GM21367 (cell line): ENCODE results near the gene CFAP20DC.
"Not testable (repeated sequence)": the region's sequence is repeated elsewhere in the genome, so short reads cannot be mapped to it uniquely, and the experiment has no call there.

Experiments used
- ATAC-seq: cut with Tn5 transposase; IDR thresholded peaks from one replicate; pipeline ENCODE4 v1.9.1; 2021; ENCODE audit not compliant: unreplicated experiment

Gene CFAP20DC

GRCh38 chr3:58874795-58875194 is 175.0 kb downstream of the CFAP20DC start:
- ATAC-seq = peak; percentile 64

- peak; percentile 68 for ATAC-seq
These were observed 175.5 kb downstream of the CFAP20DC start for GRCh38 chr3:58874248-58874741.

DNA sequence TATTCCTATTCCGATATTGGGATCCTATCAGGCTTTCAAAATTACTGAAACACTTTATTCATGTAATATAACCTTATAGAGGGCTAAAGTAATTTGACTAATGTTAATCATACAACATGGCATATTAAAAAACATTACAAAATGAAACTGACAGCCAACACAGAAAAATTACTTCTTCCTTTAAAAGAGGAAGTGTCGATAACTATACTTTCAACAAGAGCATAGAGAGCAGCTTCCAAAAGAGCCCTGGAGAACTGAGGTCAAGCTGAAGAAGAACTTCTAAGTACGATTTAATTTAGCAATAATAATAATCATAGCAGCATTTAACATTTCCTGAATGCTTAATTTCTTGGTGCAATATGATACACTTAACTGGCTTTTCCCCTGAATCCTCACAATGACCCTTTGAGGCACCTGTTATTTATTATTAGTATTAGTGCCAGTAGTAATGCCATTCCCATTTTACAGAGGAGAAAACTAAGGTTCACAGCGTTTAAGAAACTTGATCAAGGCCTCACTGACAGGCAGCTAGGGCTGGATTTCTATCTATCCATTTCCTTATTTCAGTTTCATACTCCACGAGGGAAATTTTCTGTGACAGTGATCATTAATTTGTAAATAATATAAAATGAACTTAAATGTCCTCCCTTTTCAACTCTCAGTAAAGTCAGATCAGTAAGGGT is 181.6 kb downstream of the CFAP20DC start:
- ATAC-seq = no peak

DNA sequence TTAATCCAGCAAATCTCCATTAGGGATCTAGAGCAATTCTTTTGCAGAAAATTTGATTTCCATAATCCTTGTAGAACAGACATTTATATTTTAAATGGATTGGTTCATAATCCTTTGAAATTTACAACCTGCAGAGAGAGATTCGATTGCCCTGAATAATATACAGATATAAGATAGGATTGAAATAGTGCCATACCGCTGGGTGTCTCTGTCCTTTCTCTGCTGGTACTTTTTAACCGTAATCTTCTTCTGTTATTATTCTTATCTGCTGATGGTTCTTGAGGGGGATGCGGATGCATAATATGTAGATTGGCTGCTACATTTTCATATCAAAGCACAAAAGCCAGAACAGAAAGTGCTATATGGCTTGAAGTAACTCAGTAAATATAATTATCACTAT is 182.2 kb downstream of the CFAP20DC start:
- ATAC-seq = no peak

DNA sequence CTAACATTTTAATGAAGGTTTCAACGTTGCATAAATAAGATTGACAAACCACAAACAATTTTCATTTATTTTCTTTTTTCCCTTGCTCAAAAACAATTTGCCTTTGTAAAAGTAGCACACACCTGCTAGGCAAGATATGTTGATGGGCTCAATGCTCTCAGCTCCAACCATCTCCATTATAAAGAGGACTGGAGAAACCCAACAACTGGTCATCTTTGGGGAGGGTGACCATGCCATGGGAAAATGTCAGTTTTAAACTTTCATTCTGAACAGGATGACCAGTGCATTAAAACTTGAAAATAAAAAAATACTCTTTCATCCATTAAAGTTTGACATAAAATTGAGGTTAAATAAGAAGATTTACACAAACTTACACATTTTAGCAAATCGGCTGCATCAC is 183.7 kb downstream of the CFAP20DC start:
- no peak for ATAC-seq

- no peak for ATAC-seq
These were observed 185.3 kb downstream of the CFAP20DC start for GRCh38 chr3:58864480-58864879.

- ATAC-seq = no peak
These were observed 186.6 kb downstream of the CFAP20DC start for GRCh38 chr3:58863206-58863605.

GRCh38 chr3:58861551-58861950 is 188.3 kb downstream of the CFAP20DC start:
- no peak for ATAC-seq

- no peak for ATAC-seq
These were observed 191.7 kb downstream of the CFAP20DC start for GRCh38 chr3:58858126-58858525.

GRCh38 chr3:58857402-58857801 is 192.4 kb downstream of the CFAP20DC start:
- no peak for ATAC-seq

DNA sequence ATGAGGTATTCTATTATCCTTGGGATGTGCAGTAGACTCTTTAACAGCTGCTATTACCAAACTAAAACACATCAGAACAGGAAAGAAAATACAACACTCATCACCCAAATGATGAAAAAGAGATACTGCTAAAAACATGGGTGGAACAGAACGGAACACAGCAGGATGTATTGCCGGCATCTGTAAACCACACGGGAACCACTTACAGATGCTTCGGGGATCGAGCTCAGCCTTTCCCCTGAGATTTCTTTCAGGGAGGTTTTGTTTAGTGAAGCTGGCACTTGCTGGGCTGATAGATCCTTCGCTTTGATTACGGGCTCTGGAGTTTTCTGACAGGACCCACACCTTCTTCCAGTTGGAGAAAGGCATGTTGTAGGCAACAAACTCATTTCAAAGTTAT is 201.0 kb downstream of the CFAP20DC start:
- no peak for ATAC-seq

DNA sequence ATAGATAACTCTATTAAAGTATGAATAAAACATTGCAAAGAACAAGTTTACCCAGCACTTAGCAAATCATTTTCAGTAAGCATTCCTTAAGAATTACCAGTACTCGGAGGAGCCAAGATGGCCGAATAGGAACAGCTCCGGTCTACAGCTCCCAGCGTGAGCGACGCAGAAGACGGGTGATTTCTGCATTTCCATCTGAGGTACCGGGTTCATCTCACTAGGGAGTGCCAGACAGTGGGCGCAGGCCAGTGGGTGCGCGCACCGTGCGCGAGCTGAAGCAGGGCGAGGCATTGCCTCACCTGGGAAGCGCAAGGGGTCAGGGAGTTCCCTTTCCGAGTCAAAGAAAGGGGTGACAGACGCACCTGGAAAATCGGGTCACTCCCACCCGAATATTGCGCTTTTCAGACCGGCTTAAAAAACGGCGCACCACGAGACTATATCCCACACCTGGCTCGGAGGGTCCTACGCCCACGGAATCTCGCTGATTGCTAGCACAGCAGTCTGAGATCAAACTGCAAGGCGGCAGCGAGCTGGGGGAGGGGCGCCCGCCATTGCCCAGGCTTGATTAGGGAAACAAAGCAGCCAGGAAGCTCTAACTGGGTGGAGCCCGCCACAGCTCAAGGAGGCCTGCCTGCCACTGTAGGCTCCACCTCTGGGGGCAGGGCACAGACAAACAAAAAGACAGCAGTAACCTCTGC is 207.6 kb downstream of the CFAP20DC start:
- not testable (repeated sequence) for ATAC-seq

DNA sequence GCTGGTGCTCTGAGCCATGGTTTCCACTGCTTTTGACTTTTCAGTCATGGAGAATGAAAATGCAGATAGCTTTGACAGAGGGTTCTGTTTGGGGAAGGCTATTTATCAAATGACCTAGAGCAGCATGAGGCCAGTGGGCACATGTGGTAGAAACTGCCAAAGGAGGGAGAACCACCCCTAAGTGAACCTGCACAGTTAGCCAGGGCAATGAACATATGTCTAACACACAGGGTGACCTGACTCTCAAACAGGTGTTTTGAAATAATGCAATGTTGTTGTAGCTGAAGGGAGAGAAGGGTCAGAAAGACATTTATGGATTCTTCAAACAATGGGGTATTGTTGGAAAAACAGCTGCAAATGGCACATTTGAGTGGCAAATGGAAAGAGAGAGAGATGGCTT is 208.9 kb downstream of the CFAP20DC start:
- ATAC-seq = no peak

GRCh38 chr3:58839964-58840363 is 209.9 kb downstream of the CFAP20DC start:
- no peak for ATAC-seq

DNA sequence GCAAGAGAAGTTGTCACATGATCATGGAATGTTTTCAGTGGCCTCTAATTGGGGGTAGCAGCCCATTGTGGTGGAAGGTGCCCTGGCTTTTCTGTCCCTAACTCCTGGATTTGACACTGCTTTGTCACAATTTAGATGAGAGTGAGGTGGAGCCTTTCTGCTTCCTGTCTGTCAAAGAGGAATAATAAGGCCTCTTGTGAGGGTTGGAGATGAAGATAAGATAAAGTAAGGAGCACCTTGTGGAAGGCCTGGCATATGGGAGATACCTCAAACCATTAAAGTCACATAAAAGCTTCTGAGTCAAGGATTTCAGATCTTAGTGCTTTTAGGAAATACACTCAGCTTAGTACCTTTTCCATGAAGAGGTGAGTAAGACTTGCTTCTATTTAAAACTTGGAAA is 210.6 kb downstream of the CFAP20DC start:
- ATAC-seq = no peak

GRCh38 chr3:58837856-58838255 is 212.0 kb downstream of the CFAP20DC start:
- ATAC-seq = no peak

DNA sequence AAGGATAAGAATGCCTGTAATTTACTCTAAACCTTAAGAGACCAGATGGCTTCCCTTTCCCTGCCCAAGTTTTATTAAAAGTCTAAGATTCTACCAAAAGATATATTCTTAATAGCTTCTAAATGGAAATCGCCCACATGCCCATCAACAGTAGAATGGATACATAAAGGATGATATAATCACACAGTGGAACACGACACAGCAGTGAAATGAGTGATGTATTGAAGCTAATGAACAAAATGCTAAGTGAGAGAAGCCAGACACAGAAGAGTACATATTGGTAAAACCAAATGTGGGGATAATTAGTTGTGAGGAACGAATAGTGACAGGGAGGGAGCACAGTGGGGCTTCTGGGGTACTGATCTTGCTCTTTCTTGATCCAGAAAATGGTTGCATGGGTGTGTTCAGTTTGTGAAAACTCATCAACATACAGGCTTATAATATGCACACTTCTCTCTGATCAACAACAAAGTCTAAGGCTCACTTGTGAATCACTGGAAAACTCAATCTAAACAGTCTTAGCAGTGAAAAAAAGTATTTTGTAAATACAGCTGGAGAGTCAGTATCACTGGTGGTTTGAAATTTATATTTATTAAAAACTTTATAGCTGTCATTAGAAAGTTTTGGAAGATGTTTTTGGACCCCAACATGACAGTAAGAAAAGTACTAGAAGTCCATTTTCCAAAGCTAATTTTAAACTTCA is 212.5 kb downstream of the CFAP20DC start:
- no peak for ATAC-seq

GRCh38 chr3:58835086-58835485 is 214.7 kb downstream of the CFAP20DC start:
- ATAC-seq = no peak

DNA sequence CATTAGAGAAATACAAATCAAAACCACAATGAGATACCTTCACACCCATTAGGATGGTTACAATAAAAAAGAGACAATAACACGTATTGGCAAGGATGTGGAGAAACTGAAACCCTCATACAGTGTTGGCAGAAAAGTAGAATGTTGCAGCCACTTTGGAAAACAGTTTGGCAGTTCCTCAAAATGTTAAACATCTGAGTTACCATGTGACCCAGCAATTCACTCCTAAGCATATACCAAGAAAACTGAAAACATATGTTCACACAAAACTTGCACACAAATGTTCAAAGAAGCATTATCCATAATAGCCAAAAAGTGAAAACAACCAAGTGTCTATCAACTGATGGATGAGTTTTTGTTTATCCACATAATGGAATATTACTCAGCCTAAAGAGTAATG is 216.3 kb downstream of the CFAP20DC start:
- ATAC-seq = no peak

DNA sequence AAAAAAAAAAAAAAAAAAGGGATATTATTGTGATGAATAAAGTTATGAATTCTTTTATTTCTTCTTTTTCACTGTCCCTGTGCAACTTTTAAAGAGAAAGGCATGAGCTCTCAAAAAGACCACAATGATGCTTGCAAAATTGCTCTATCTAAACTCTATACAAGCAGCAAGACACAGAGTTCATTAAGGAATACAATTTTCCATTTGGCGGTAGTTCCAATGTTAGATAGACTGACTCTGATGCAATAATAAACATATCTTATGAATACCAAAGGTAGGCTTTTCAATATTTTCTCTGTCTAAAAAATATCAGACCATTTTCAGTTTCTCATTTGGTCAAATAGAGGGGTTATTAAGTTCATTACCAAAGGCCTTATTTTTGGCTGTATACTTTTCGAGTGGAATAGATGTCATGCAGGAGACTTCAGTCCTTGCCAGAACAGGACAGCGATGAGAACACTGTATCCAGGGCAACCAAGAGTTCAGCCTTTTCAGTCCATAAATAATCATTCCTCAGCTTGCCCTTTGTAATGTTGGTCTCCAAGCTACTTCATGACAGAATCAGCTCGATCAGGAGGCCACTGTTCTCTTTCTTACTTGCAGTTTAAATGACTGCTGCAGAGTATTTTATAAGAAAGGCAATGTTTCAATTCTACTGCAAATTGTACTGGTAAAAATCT is 220.4 kb downstream of the CFAP20DC start:
- ATAC-seq = no peak

DNA sequence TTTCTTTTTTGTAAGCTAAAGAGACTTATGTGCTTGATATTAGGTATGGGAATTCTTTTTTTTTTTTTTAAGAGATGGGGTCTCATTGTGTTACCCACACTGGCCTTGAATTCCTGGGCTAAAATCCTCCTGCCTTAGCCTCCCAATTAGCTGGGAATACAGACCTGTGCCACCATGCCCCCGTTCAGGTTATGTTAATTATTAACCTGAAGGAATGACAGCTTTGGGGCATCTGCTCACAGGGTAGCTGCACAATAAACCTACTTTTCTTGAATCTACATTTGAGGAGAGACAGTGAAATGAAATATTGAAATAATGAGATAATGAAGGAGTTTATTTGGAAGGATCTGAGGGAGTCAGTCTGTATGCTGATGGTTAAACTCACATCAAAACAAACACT is 225.0 kb downstream of the CFAP20DC start:
- no peak for ATAC-seq
